Hepatocyte (in vitro differentiated cells): Measurements from ENCODE around the gene NOL8. TPM values are rescaled to one million over a fixed set of nuclear protein-coding genes. Genes with fewer than 3 reads are reported as not detected.

ENCODE experiments used
- DNase-seq: peaks from one replicate; pipeline ENCODE4 v3.0.0-alpha.2; 2016; ENCODE audit warnings: low spot score
- H2AFZ ChIP-seq: fragments of 200-600 bp; sonication (generic); 2 replicates; pipeline ENCODE4 v1.6.0; 2016; ENCODE audit warnings: antibody characterized with exemption, mild to moderate bottlenecking
- H3K27ac ChIP-seq: fragments of 200-600 bp; sonication (generic); 2 replicates; pipeline ENCODE4 v1.5.1; 2016; ENCODE audit warnings: mild to moderate bottlenecking
- H3K27me3 ChIP-seq: fragments of 200-600 bp; sonication (generic); 2 replicates; pipeline ENCODE4 v1.6.1; 2016
- H3K36me3 ChIP-seq: fragments of 200-600 bp; sonication (generic); replicated peaks from 2 replicates; pipeline ENCODE4 v1.5.1; 2016; ENCODE audit warnings: low read depth; ENCODE audit not compliant: insufficient read depth
- H3K4me1 ChIP-seq: fragments of 200-600 bp; sonication (generic); 2 replicates; pipeline ENCODE4 v1.5.1; 2016; ENCODE audit warnings: mild to moderate bottlenecking, moderate library complexity; ENCODE audit not compliant: insufficient read depth
- H3K4me2 ChIP-seq: fragments of 200-600 bp; sonication (generic); 2 replicates; pipeline ENCODE4 v1.6.0; 2016
- H3K4me3 ChIP-seq: fragments of 200-600 bp; sonication (generic); 2 replicates; pipeline ENCODE4 v1.5.1; 2016; ENCODE audit warnings: mild to moderate bottlenecking
- H3K79me2 ChIP-seq: fragments of 200-600 bp; sonication (generic); 2 replicates; pipeline ENCODE4 v1.6.0; 2017; ENCODE audit warnings: mild to moderate bottlenecking
- H3K9me2 ChIP-seq: fragments of 200-600 bp; sonication (generic); replicated peaks from 2 replicates; pipeline ENCODE4 v1.6.0; 2017; ENCODE audit warnings: mild to moderate bottlenecking; ENCODE audit not compliant: insufficient read depth
- H3K9me3 ChIP-seq: fragments of 200-600 bp; sonication (generic); 2 replicates; pipeline ENCODE4 v1.5.1; 2016; ENCODE audit warnings: low read depth, mild to moderate bottlenecking
- H4K20me1 ChIP-seq: fragments of 200-600 bp; sonication (generic); 2 replicates; pipeline ENCODE4 v1.6.0; 2016; ENCODE audit warnings: mild to moderate bottlenecking; ENCODE audit not compliant: insufficient read depth, poor library complexity, severe bottlenecking
- EZH2 ChIP-seq: fragments of 200-600 bp; sonication (generic); IDR thresholded peaks from 2 replicates; pipeline ENCODE4 v1.6.1; 2016; ENCODE audit warnings: antibody characterized with exemption, mild to moderate bottlenecking, borderline replicate concordance
- EZH2phosphoT487 ChIP-seq: fragments of 200-600 bp; sonication (generic); IDR thresholded peaks from one replicate; pipeline ENCODE4 v1.6.1; 2018; ENCODE audit warnings: antibody characterized with exemption, mild to moderate bottlenecking, low read depth, moderate library complexity; ENCODE audit not compliant: unreplicated experiment, severe bottlenecking
- WGBS: methylation state at CpG from one replicate; pipeline ENCODE4 v1.1.6; 2016; ENCODE audit warnings: low lambda C conversion rate; ENCODE audit errors: missing lambda C conversion rate; 5-methylcytosine and 5-hydroxymethylcytosine counted together
- polyA plus RNA-seq: library from polyadenylated mRNA; unstranded; fragments of >200 nt; fragmentation: Nextera tagmentation; extraction: Ambion mirVana; gene quantifications from 2 replicates; pipeline ENCODE4 v1.2.1, GENCODE V29; 2016
- total RNA-seq: library from RNA; depleted of rRNA; stranded (reverse); fragments of >200 nt; gene quantifications from 2 replicates; pipeline ENCODE4 v1.2.3, GENCODE V29; 2014
- TF ChIP-seq, protein P1 (sequence below): fragments of 200-600 bp; sonication (generic); IDR thresholded peaks from 2 replicates; pipeline ENCODE4 v1.5.1; 2016; ENCODE audit warnings: antibody characterized with exemption, mild to moderate bottlenecking; ENCODE audit not compliant: poor library complexity

Gene NOL8
- total and polyA plus RNA-seq, 2 experiments from 2014 or later = 17.5 to 28.9 TPM

DNA sequence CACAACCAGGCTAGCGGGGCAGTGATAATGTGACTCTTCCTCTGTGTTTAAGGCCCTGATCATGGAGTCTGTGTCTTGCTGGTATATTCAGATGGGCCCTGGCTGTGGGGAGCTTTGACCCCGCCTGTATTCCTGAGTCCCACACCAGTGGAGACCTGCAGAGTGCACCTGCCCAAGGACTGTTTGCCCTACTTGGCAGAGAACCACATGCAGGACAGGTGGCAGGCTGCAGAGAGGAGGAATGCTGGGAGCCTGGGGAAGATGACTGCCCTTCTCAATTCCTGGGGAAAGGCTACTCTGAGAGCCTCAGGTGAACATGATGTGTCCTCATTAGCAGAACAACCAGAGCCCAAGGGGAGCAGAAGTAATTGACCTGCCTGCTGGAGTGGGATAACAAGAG lies 67.8 kb downstream of the NOL8 start:
- Histone ChIP-seq H3K9me2 (no peaks in the 10 kb centered on the region), H2AFZ (no peak overlapping the region), H3K9me3 (no peaks in the 10 kb centered on the region), H3K36me3 (peaks cover 7% of the 10 kb centered on the region), H4K20me1 (no peaks in the 10 kb centered on the region), H3K27ac (no peak overlapping the region), H3K4me2 (no peak overlapping the region), H3K4me3 (no peak overlapping the region), H3K79me2 (no peaks in the 10 kb centered on the region), H3K27me3 (no peaks in the 10 kb centered on the region), H3K4me1 (no peaks in the 10 kb centered on the region)
- DNase-seq = no peak
- TF ChIP-seq EZH2 (no peak), EZH2phosphoT487 (no peak)
- TF ChIP-seq, protein P1, sequence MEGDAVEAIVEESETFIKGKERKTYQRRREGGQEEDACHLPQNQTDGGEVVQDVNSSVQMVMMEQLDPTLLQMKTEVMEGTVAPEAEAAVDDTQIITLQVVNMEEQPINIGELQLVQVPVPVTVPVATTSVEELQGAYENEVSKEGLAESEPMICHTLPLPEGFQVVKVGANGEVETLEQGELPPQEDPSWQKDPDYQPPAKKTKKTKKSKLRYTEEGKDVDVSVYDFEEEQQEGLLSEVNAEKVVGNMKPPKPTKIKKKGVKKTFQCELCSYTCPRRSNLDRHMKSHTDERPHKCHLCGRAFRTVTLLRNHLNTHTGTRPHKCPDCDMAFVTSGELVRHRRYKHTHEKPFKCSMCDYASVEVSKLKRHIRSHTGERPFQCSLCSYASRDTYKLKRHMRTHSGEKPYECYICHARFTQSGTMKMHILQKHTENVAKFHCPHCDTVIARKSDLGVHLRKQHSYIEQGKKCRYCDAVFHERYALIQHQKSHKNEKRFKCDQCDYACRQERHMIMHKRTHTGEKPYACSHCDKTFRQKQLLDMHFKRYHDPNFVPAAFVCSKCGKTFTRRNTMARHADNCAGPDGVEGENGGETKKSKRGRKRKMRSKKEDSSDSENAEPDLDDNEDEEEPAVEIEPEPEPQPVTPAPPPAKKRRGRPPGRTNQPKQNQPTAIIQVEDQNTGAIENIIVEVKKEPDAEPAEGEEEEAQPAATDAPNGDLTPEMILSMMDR = no peak
- WGBS = 95% methylated on average over 2 of the region's 2 CpGs

DNA sequence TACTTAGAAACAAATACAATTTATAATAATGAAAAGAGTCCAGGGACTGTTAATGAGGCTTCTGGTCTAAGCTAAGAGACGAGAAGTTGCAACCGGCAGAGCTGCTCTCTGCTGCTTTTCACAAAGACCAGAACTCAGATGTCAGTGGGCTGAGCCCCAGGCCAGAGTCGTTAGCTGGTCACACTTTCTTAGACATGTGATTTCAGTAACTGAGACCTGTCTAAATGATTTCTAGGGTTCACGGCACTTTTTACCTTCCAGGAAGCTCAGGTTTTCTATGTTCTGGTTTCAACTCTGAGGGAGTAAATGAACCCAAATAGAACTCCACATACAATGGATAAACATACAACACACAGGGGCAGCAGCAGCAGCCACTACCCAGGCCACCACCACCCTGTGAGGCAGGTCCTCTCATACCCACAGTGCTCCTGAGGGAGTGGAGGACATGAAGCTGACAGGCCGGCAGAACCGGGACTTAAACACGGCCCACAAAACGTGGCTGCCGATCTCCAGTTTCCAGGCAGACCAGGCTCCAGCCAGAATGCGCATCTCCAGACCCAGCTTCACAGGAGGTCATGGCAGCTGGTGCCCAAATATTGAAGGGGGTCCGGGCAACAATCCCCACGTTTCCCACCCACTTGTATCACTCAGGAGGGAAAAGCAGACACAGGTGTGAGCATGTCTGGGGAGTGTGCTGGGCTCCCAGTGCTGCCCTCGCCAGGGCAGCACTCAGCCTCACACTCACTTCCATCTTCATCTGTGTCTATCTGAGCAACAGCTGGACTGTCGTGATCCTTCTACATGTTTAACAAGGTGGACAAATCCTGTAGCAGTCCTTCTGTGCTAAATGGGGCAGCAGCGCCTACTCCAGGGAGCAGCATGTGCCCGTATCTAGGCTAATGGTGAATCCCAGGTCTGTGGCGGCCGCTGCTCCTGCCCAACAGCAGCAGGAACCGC lies 70.5 kb downstream of the NOL8 start:
- no peaks in the 10 kb centered on the region for H4K20me1 ChIP-seq
- no peaks in the 10 kb centered on the region for H3K4me1 ChIP-seq
- no peak overlapping the region for H3K4me2 ChIP-seq
- no peak for DNase-seq
- TF ChIP-seq EZH2 = no peak
- TF ChIP-seq, protein P1 = no peak
- TF ChIP-seq EZH2phosphoT487 = no peak
- no peak overlapping the region for H3K4me3 ChIP-seq
- H3K27ac ChIP-seq = no peak overlapping the region
- no peaks in the 10 kb centered on the region for H3K79me2 ChIP-seq
- H2AFZ ChIP-seq = no peak overlapping the region
- WGBS = 85% methylated on average over 19 of the region's 19 CpGs
- no peaks in the 10 kb centered on the region for H3K9me3 ChIP-seq
- H3K27me3 ChIP-seq = no peaks in the 10 kb centered on the region
- H3K36me3 ChIP-seq = peaks cover 3% of the 10 kb centered on the region
- no peaks in the 10 kb centered on the region for H3K9me2 ChIP-seq

DNA sequence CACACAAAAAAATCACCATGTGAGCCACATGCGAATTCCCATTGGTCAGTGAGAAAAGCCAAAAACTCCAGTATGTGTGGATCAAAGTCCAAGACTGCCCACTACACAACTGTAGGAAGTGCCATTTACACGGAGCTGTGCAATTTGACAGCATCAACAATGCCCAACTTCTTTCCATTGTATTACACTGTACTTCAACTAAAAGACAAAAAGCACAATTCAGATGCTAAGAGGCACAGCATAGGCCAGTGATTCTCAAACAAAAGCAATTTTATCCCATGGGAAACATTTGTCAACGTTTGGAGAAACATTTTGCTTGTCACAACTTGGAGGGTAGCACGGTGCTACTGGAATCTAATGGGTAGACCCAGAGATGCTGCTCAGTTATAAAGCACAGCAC lies 71.5 kb downstream of the NOL8 start:
- H3K36me3 ChIP-seq = peaks cover 3% of the 10 kb centered on the region
- H3K27me3 ChIP-seq = no peaks in the 10 kb centered on the region
- 91% methylated on average over 4 of the region's 4 CpGs for WGBS
- H3K4me1 ChIP-seq = no peaks in the 10 kb centered on the region
- no peak overlapping the region for H3K4me3 ChIP-seq
- H2AFZ ChIP-seq = no peak overlapping the region
- no peaks in the 10 kb centered on the region for H3K9me3 ChIP-seq
- H3K79me2 ChIP-seq = no peaks in the 10 kb centered on the region
- no peaks in the 10 kb centered on the region for H4K20me1 ChIP-seq
- H3K27ac ChIP-seq = no peak overlapping the region
- DNase-seq = no peak
- H3K9me2 ChIP-seq = no peaks in the 10 kb centered on the region
- H3K4me2 ChIP-seq = no peak overlapping the region
- TF ChIP-seq, protein P1 = no peak
- TF ChIP-seq EZH2 (no peak), EZH2phosphoT487 (no peak)
